ENCODE results near the gene CACNA1G.

DNA sequence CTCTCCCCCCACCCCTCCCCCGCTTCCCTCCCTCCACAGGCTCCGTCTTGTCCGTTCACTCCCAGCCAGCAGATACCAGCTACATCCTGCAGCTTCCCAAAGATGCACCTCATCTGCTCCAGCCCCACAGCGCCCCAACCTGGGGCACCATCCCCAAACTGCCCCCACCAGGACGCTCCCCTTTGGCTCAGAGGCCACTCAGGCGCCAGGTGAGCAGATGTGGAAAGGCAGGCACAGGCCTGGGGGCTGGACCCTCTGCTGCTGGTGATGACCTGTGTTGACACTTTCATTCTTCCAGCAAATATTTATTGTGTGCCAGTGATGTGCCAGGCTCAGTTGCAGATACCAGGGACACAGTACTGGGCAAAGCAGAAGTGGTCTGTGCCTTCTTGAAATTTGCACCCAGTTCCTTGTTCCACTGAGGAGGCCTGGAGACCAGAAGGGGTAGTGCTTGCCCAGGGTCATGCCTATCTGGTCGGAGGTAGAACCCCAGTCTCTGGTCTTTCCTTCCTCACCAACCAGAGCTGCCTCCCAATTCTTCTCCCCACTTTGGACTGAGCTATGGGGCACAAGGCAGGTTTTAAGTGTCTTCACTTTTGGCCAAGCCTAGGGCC is 63.9 kb downstream of the CACNA1G start:
- TF ChIP-seq, protein P1, sequence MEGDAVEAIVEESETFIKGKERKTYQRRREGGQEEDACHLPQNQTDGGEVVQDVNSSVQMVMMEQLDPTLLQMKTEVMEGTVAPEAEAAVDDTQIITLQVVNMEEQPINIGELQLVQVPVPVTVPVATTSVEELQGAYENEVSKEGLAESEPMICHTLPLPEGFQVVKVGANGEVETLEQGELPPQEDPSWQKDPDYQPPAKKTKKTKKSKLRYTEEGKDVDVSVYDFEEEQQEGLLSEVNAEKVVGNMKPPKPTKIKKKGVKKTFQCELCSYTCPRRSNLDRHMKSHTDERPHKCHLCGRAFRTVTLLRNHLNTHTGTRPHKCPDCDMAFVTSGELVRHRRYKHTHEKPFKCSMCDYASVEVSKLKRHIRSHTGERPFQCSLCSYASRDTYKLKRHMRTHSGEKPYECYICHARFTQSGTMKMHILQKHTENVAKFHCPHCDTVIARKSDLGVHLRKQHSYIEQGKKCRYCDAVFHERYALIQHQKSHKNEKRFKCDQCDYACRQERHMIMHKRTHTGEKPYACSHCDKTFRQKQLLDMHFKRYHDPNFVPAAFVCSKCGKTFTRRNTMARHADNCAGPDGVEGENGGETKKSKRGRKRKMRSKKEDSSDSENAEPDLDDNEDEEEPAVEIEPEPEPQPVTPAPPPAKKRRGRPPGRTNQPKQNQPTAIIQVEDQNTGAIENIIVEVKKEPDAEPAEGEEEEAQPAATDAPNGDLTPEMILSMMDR (IDR thresholded peaks at IDR 0.05) = no peak
- TF ChIP-seq POLR2AphosphoS5 (IDR thresholded peaks at IDR 0.05; ENCODE audit: insufficient read depth in 1 of 2, low read depth in 1 of 2) (no peak), POLR2A (IDR thresholded peaks at IDR 0.05) (no peak)

Data from vagina (tissue), 2 donors.